ENCODE data around the gene SAMD10.

The SAMD10 gene

DNA sequence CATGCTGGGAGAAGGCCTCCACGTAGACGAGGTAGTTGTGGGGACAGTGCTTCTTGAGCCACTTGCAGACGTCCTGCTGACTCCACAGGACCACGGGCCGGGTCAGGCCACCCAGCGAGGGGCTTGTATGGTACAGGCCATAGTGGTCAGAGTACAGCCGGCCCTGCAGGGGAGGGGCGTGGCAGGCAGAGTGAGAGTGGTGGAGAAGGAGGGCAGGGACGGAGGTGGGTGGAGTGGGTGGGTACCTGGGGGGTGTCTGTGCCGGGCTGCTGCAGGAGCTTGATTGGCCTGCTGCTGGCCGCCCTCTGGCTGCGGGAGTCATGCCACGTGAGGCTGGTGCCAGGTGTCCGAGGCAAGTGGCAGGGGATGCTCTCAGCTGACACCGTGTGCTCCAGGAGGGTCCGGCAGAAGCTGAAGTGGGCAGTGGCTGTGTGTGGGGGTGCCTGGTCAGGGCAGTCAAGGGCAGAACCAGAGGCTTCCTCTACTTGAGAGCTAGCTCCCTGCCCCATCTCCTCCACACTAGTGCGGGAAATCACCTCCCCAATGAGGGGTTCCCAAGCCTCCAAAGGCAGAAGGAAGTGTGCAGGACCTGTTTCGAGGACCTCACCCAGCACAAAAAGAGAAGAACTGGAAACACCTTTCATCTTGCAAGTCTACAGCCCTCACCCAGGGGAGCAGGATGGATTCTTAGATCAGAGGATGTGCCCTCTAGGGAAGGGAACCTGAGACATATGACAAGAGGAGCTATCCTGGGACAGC, 2.3 kb downstream of the SAMD10 start:
- TF ChIP-seq, protein P1, sequence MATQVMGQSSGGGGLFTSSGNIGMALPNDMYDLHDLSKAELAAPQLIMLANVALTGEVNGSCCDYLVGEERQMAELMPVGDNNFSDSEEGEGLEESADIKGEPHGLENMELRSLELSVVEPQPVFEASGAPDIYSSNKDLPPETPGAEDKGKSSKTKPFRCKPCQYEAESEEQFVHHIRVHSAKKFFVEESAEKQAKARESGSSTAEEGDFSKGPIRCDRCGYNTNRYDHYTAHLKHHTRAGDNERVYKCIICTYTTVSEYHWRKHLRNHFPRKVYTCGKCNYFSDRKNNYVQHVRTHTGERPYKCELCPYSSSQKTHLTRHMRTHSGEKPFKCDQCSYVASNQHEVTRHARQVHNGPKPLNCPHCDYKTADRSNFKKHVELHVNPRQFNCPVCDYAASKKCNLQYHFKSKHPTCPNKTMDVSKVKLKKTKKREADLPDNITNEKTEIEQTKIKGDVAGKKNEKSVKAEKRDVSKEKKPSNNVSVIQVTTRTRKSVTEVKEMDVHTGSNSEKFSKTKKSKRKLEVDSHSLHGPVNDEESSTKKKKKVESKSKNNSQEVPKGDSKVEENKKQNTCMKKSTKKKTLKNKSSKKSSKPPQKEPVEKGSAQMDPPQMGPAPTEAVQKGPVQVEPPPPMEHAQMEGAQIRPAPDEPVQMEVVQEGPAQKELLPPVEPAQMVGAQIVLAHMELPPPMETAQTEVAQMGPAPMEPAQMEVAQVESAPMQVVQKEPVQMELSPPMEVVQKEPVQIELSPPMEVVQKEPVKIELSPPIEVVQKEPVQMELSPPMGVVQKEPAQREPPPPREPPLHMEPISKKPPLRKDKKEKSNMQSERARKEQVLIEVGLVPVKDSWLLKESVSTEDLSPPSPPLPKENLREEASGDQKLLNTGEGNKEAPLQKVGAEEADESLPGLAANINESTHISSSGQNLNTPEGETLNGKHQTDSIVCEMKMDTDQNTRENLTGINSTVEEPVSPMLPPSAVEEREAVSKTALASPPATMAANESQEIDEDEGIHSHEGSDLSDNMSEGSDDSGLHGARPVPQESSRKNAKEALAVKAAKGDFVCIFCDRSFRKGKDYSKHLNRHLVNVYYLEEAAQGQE (IDR thresholded peaks at IDR 0.05; ENCODE audit: low read depth): no peak
- TF ChIP-seq FOXM1 (IDR thresholded peaks at IDR 0.05; ENCODE audit: borderline replicate concordance, low read depth) (no peak), YY1 (IDR thresholded peaks at IDR 0.05; ENCODE audit: low read depth) (no peak)
- TF ChIP-seq, protein P2, sequence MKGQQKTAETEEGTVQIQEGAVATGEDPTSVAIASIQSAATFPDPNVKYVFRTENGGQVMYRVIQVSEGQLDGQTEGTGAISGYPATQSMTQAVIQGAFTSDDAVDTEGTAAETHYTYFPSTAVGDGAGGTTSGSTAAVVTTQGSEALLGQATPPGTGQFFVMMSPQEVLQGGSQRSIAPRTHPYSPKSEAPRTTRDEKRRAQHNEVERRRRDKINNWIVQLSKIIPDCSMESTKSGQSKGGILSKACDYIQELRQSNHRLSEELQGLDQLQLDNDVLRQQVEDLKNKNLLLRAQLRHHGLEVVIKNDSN (IDR thresholded peaks at IDR 0.05): no peak

DNA sequence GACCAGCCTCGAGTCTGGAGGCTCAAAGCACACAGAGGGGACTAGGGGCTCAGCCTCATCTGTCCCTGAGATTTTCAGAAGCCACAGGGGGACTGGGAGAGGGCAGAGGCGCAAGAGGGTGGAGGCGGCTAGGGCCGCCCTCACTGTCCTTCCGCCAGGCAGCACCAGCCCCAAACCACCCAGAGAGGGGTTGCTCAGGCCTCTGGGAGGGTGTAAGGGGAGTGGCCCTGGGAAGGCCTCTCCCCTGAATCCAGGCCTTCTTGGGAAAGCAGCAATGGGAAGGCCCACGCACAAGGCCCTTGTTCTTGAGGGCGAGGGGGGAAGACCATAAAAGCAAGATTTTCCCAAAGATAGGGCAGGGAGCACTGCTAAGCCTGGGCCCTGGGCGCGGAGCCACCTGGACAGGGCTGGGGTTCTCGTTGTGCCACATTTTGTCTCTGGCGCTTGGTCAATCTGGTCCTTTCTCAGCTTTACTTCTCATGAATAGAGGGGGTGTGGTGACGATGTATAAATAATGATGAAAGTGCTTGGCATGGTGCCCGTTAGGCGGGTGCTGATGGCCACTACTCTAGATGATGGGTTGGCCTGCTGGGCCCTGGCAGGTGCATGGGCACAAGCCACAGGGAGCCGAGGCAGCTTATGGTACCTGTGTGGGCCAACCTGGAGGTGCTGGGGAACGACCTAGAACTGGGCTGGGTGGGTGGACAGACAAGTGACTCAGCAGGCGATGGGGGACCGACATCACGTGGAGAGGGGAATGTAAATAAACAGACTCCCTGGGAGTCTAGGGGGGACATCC, 4.8 kb downstream of the SAMD10 start:
- TF ChIP-seq NFIC (IDR thresholded peaks at IDR 0.05) (peak; percentile 80), EP300 (IDR thresholded peaks at IDR 0.05; ENCODE audit: borderline replicate concordance) (peak; percentile 39; the same call in 1 of the 2 replicates), YY1 (IDR thresholded peaks at IDR 0.05; ENCODE audit: low read depth) (peak; percentile 39; the same call in 1 of the 2 replicates), ZBTB7A (IDR thresholded peaks at IDR 0.05; ENCODE audit: low read depth) (peak; percentile 25; the same call in 1 of the 2 replicates), FOXM1 (IDR thresholded peaks at IDR 0.05; ENCODE audit: borderline replicate concordance, low read depth) (no peak), CREB1 (IDR thresholded peaks at IDR 0.05; ENCODE audit: low read depth) (no peak), EGR1 (IDR thresholded peaks at IDR 0.05) (no peak), CEBPB (IDR thresholded peaks at IDR 0.05) (peak; percentile 46; the same call in 1 of the 2 replicates), MAX (IDR thresholded peaks at IDR 0.05) (peak; percentile 71), TEAD4 (IDR thresholded peaks at IDR 0.05) (0 out of 2 replicates have a peak, but pooled peaks have one; percentile 12), TCF12 (IDR thresholded peaks at IDR 0.05; ENCODE audit: low read depth) (peak; percentile 69; the same call in 1 of the 2 replicates)
- TF ChIP-seq, protein P2 (IDR thresholded peaks at IDR 0.05): peak; percentile 78
- TF ChIP-seq, protein P1 (IDR thresholded peaks at IDR 0.05; ENCODE audit: low read depth): no peak

DNA sequence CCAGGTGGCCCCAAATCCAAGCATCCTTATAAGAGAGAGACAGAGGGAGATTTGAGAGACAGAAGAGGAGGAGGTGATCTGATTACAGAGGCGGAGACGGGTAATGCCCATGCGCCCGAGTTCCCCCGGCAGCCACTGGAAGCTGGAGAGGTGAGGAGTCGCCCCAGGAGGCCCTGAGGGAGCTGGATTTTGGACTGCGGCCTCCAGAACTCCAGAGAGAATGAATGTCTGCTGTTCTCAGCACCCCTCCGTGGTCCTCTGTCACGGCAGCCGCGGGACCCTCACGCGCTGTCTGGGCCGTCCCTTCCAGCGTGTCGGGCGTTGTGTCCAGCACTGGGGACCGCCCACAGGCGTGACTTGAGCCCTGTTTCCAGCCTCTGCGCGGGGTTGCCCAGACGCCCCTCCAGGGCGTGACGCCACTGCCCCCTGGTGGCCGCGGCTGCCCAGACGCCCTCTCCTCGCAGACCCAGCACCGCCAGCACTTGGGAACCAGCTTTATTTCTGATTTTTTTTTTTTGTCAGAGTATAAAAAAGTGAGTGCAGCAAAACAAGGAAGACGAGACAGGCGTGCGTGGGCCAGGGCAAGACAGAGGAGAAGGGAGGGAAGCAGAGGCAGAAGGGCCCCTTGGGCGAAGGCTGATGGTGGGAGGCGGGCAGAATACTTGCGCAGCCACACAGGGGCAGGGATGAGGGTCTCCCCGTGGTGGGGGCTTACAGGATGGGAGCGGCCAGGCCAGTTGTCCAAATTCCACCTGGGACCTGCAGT, 5.6 kb downstream of the SAMD10 start:
- TF ChIP-seq ZBTB7A (IDR thresholded peaks at IDR 0.05; ENCODE audit: low read depth): peak; percentile 58; the same call in 1 of the 2 replicates
- TF ChIP-seq TEAD4 (IDR thresholded peaks at IDR 0.05): no peak
- TF ChIP-seq RAD21 (IDR thresholded peaks at IDR 0.05; ENCODE audit: low read depth): peak; percentile 86
- TF ChIP-seq TAF1 (IDR thresholded peaks at IDR 0.05; ENCODE audit: low read depth): no peak
- peak; percentile 36; the same call in 1 of the 2 replicates for TF ChIP-seq TCF12 (IDR thresholded peaks at IDR 0.05; ENCODE audit: low read depth)
- TF ChIP-seq, protein P2 (IDR thresholded peaks at IDR 0.05): no peak
- no peak for TF ChIP-seq CREB1 (IDR thresholded peaks at IDR 0.05; ENCODE audit: low read depth)
- TF ChIP-seq MAX (IDR thresholded peaks at IDR 0.05): peak; percentile 78
- 0 out of 2 replicates have a peak, but pooled peaks have one; percentile 36 for TF ChIP-seq YY1 (IDR thresholded peaks at IDR 0.05; ENCODE audit: low read depth)
- no peak; the same call in 1 of the 2 replicates for TF ChIP-seq EP300 (IDR thresholded peaks at IDR 0.05; ENCODE audit: borderline replicate concordance)
- no peak for TF ChIP-seq FOXM1 (IDR thresholded peaks at IDR 0.05; ENCODE audit: borderline replicate concordance, low read depth)
- TF ChIP-seq EGR1 (IDR thresholded peaks at IDR 0.05): no peak
- TF ChIP-seq, protein P1 (IDR thresholded peaks at IDR 0.05; ENCODE audit: low read depth): no peak
- no peak for TF ChIP-seq CEBPB (IDR thresholded peaks at IDR 0.05)
- TF ChIP-seq NFIC (IDR thresholded peaks at IDR 0.05): no peak

Data from Ishikawa (cell line).